H1 (cell line): ENCODE results near the gene RAD50. TPM values are rescaled to one million over a fixed set of nuclear protein-coding genes. Genes with fewer than 3 reads are reported as not detected.

Source experiments
- CTCF ChIA-PET: fragments of 300-600 bp; sonication (Branson Sonifier 250); formaldehyde crosslinking; loops from one replicate; lab custom pipeline; 2021; ENCODE audit not compliant: partially characterized antibody; lab: Charles Lee
- POLR2A ChIA-PET: fragments of 300-600 bp; sonication (Branson Sonifier 250); formaldehyde crosslinking; loops from one replicate; lab custom pipeline; 2021; ENCODE audit warnings: inconsistent platforms; ENCODE audit not compliant: partially characterized antibody; lab: Charles Lee
- DNase-seq, 2 experiments: peaks; one replicate each; pipeline versions ENCODE4 v3.0.0 to v3.0.0-alpha.2; 2010 to 2022; ENCODE audit warnings: low spot score in 2 of 2, low read depth in 1 of 2, mixed read lengths in 1 of 2
- FAIRE-seq: peaks from 2 replicates; lab custom pipeline; 2011; peaks lifted over from hg19 to GRCh38; lab: Jason Lieb, UNC
- H2AFZ ChIP-seq: 2 replicates; pipeline ENCODE4 v1.8.1; 2012; ENCODE audit warnings: low read length, inconsistent platforms
- H2AK5ac ChIP-seq: 2 replicates; pipeline ENCODE4 v1.6.1; 2013; ENCODE audit warnings: low read depth, low read length
- H2BK120ac ChIP-seq: replicated peaks from 2 replicates; pipeline ENCODE3; 2013; ENCODE audit warnings: low read depth, low read length, inconsistent platforms
- H2BK12ac ChIP-seq: 2 replicates; pipeline ENCODE4 v1.6.1; 2013; ENCODE audit warnings: low read depth, low read length
- H2BK15ac ChIP-seq: 2 replicates; pipeline ENCODE4 v1.6.1; 2013; ENCODE audit warnings: low read length
- H2BK20ac ChIP-seq: 2 replicates; pipeline ENCODE4 v1.6.1; 2013; ENCODE audit warnings: low read length
- H2BK5ac ChIP-seq: 2 replicates; pipeline ENCODE4 v1.6.1; 2013; ENCODE audit warnings: low read depth, low read length
- H3K14ac ChIP-seq: 2 replicates; pipeline ENCODE4 v1.6.1; 2013; ENCODE audit warnings: inconsistent platforms; ENCODE audit not compliant: insufficient read length
- H3K18ac ChIP-seq: 2 replicates; pipeline ENCODE4 v1.6.1; 2013; ENCODE audit warnings: low read length; ENCODE audit errors: extremely low read depth
- H3K23ac ChIP-seq: 2 replicates; pipeline ENCODE4 v1.6.1; 2013; ENCODE audit warnings: inconsistent platforms; ENCODE audit not compliant: insufficient read length
- H3K23me2 ChIP-seq: 2 replicates; pipeline ENCODE4 v1.6.1; 2013; ENCODE audit warnings: low read depth, low read length
- H3K27ac ChIP-seq: 2 replicates; pipeline ENCODE4 v1.6.1; 2011; ENCODE audit warnings: low read depth, low read length, inconsistent platforms
- H3K27me3 ChIP-seq, 4 experiments: replicated peaks in 1 of 4; 1 replicate in 1 of 4; 2 replicates in 3 of 4; pipeline versions ENCODE4 v1.6.1 to v1.8.1; 2011 to 2013; ENCODE audit warnings: low read length in 3 of 4, mild to moderate bottlenecking in 3 of 4, inconsistent platforms in 2 of 4, mixed read lengths in 2 of 4, moderate library complexity in 1 of 4; ENCODE audit not compliant: control insufficient read depth in 3 of 4, insufficient read depth in 3 of 4; ENCODE audit errors: extremely low read depth in 1 of 4
- H3K36me3 ChIP-seq, 4 experiments: 2 replicates each; pipeline versions ENCODE4 v1.6.1 to v1.8.1; 2011 to 2013; ENCODE audit warnings: mild to moderate bottlenecking in 4 of 4, low read length in 3 of 4, moderate library complexity in 2 of 4, control low read depth in 1 of 4, inconsistent platforms in 1 of 4; ENCODE audit not compliant: insufficient read depth in 4 of 4, control insufficient read depth in 2 of 4
- H3K4ac ChIP-seq: replicated peaks from 2 replicates; pipeline ENCODE3; 2013; ENCODE audit warnings: low read length, low read depth, mixed read lengths, inconsistent platforms; ENCODE audit not compliant: insufficient read length
- H3K4me1 ChIP-seq, 4 experiments: replicated peaks in 1 of 4; 1 replicate in 1 of 4; 2 replicates in 3 of 4; pipeline versions ENCODE4 v1.6.1 to v1.8.1; 2011 to 2013; ENCODE audit warnings: low read length in 3 of 4, inconsistent platforms in 2 of 4, mixed read lengths in 1 of 4; ENCODE audit not compliant: insufficient read depth in 4 of 4, control insufficient read depth in 3 of 4
- H3K4me2 ChIP-seq, 2 experiments: 2 replicates each; pipeline versions ENCODE4 v1.6.1 to v1.8.1; 2011 to 2013; ENCODE audit warnings: low read depth in 2 of 2, low read length in 2 of 2, control low read depth in 1 of 2, inconsistent platforms in 1 of 2, mild to moderate bottlenecking in 1 of 2; ENCODE audit not compliant: insufficient read depth in 1 of 2
- H3K4me3 ChIP-seq, 4 experiments: fragments of 200-600, 300-600 bp in 1 of 4; sonication (generic), shearing (Covaris generic), sonication (Bioruptor Twin) in 1 of 4; 2 replicates each; pipeline versions ENCODE4 v1.5.1 to v1.8.1; 2011 to 2016; ENCODE audit warnings: low read length in 4 of 4, low read depth in 3 of 4, control low read depth in 2 of 4, inconsistent platforms in 2 of 4, mild to moderate bottlenecking in 2 of 4, mixed read lengths in 1 of 4, moderate library complexity in 1 of 4; ENCODE audit not compliant: insufficient read depth in 2 of 4; ENCODE audit errors: extremely low read depth in 1 of 4
- H3K56ac ChIP-seq: replicated peaks from 2 replicates; pipeline ENCODE3; 2013; ENCODE audit warnings: low read depth, mild to moderate bottlenecking, mixed read lengths, low read length, inconsistent platforms; ENCODE audit not compliant: insufficient read length
- H3K79me1 ChIP-seq: 2 replicates; pipeline ENCODE4 v1.6.1; 2013; ENCODE audit warnings: low read depth, low read length, control low read depth
- H3K79me2 ChIP-seq, 2 experiments: 2 replicates each; pipeline versions ENCODE4 v1.6.1 to v1.8.1; 2012 to 2013; ENCODE audit warnings: low read length in 2 of 2, mild to moderate bottlenecking in 2 of 2, inconsistent platforms in 1 of 2; ENCODE audit not compliant: insufficient read depth in 2 of 2, control insufficient read depth in 1 of 2
- H3K9ac ChIP-seq, 4 experiments: replicated peaks in 1 of 4; 1 replicate in 1 of 4; 2 replicates in 3 of 4; pipeline versions ENCODE4 v1.6.1 to v1.8.1; 2011 to 2013; ENCODE audit warnings: low read depth in 3 of 4, low read length in 3 of 4, control low read depth in 2 of 4, mild to moderate bottlenecking in 2 of 4, moderate library complexity in 2 of 4, inconsistent platforms in 1 of 4; ENCODE audit errors: extremely low read depth in 1 of 4
- H3K9me3 ChIP-seq, 2 experiments: 2 replicates each; pipeline versions ENCODE4 v1.6.1 to v1.8.1; 2012 to 2013; ENCODE audit warnings: mild to moderate bottlenecking in 2 of 2, moderate library complexity in 2 of 2, control low read depth in 1 of 2, inconsistent platforms in 1 of 2, low read depth in 1 of 2, low read length in 1 of 2, mixed read lengths in 1 of 2; ENCODE audit not compliant: insufficient read depth in 2 of 2
- H4K20me1 ChIP-seq, 2 experiments: replicated peaks in 1 of 2; 2 replicates each; pipeline versions ENCODE3 to v1.8.1; 2011 to 2013; ENCODE audit warnings: inconsistent platforms in 2 of 2, low read length in 2 of 2, mild to moderate bottlenecking in 1 of 2; ENCODE audit not compliant: insufficient read depth in 2 of 2, control insufficient read depth in 1 of 2
- H4K5ac ChIP-seq: 2 replicates; pipeline ENCODE4 v1.6.1; 2013; ENCODE audit warnings: low read length, low read depth, mixed read lengths, inconsistent platforms; ENCODE audit not compliant: insufficient read length
- H4K8ac ChIP-seq: 2 replicates; pipeline ENCODE4 v1.8.0; 2013; ENCODE audit warnings: mild to moderate bottlenecking, moderate library complexity, low read length, inconsistent platforms; ENCODE audit not compliant: insufficient read depth; ENCODE audit errors: extremely low read depth
- H4K91ac ChIP-seq: replicated peaks from 2 replicates; pipeline ENCODE3; 2013; ENCODE audit warnings: low read length, mixed read lengths, inconsistent platforms; ENCODE audit not compliant: insufficient read length
- FOSL1 ChIP-seq: IDR thresholded peaks from 2 replicates; pipeline ENCODE4 v1.6.1; 2011; ENCODE audit warnings: mild to moderate bottlenecking, low read depth, low read length, moderate library complexity; ENCODE audit not compliant: insufficient read depth
- MAX ChIP-seq: IDR thresholded peaks from 2 replicates; pipeline ENCODE4 v1.6.1; 2012; ENCODE audit warnings: inconsistent platforms
- POLR2AphosphoS5 ChIP-seq: IDR thresholded peaks from 2 replicates; pipeline ENCODE4 v1.6.1; 2011; ENCODE audit warnings: low read depth, low read length
- SUZ12 ChIP-seq: fragments of 200-600 bp; sonication (generic); IDR thresholded peaks from 2 replicates; pipeline ENCODE4 v1.6.1; 2012; ENCODE audit warnings: mild to moderate bottlenecking, inconsistent platforms, low read length, moderate library complexity, mixed read lengths
- USF2 ChIP-seq: IDR thresholded peaks from 2 replicates; pipeline ENCODE4 v1.6.1; 2011; ENCODE audit warnings: low read length, improper control_type of control experiment
- ZNF274 ChIP-seq: IDR thresholded peaks from 2 replicates; pipeline ENCODE4 v1.7.0; 2012; ENCODE audit warnings: low read length, borderline replicate concordance; ENCODE audit errors: extremely low read depth
- WGBS, 2 experiments: shearing (Covaris generic) in 1 of 2; methylation state at CpG; one replicate each; pipeline versions ENCODE4 v1.1.6 to v1.1.7; 2013 to 2015; ENCODE audit warnings: low lambda C conversion rate in 2 of 2, mixed read lengths in 2 of 2, inconsistent platforms in 1 of 2, low coverage in 1 of 2, missing lambda C conversion rate in 1 of 2; ENCODE audit not compliant: insufficient replicate concordance in 2 of 2, insufficient coverage in 1 of 2, insufficient read length in 1 of 2; ENCODE audit errors: extremely low coverage in 1 of 2, missing lambda C conversion rate in 1 of 2; 5-methylcytosine and 5-hydroxymethylcytosine counted together
- polyA plus RNA-seq, 7 experiments: library from polyadenylated mRNA; depleted of rRNA in 3 of 7; stranded (reverse) in 5 of 7; unstranded in 2 of 7; fragments of >200 nt in 5 of 7; fragments of 200-250 nt in 2 of 7; gene quantifications; 1 replicate in 5 of 7; 2 replicates in 1 of 7; 4 replicates in 1 of 7; pipeline versions ENCODE4 v1.2.1 to v1.2.3, GENCODE V29; 2011 to 2013; ENCODE audit warnings: missing spikeins in 2 of 7, mixed read lengths in 2 of 7
- total RNA-seq: library from RNA; stranded (reverse); fragmentation: NEBNext Ultra II Directional; extraction: Animal tissue kit (Norgen Biotek cat#: 25700); gene quantifications from 2 replicates; pipeline ENCODE4 v1.2.1, GENCODE V29; 2021

RAD50 gene
- total and polyA plus RNA-seq, 2 of the 8 experiments (the other 6 are each of a cell fraction or from before 2014, with no cell fraction given) = 10.1 to 39.4 TPM

- FAIRE-seq (no peak), DNase-seq (no peak)
- H3K79me1 ChIP-seq = no peaks in the 10 kb centered on the region
- no peak overlapping the region for H3K4me3 ChIP-seq
- H3K4me1 ChIP-seq = no peaks in the 10 kb centered on the region
- no peaks in the 10 kb centered on the region for H3K36me3 ChIP-seq
- H3K27me3 ChIP-seq = no peaks in the 10 kb centered on the region
- no peaks in the 10 kb centered on the region for H3K79me2 ChIP-seq
- no peak overlapping the region for H3K18ac ChIP-seq
- H3K9ac ChIP-seq = no peak overlapping the region
- H2BK12ac ChIP-seq = no peak overlapping the region
- no peak overlapping the region for H2BK15ac ChIP-seq
- H3K23me2 ChIP-seq = no peaks in the 10 kb centered on the region
- H4K8ac ChIP-seq = no peak overlapping the region
- no peak overlapping the region for H2BK20ac ChIP-seq
- no peak overlapping the region for H2BK120ac ChIP-seq
- H3K23ac ChIP-seq = no peak overlapping the region
- H4K91ac ChIP-seq = no peak overlapping the region
- no peak overlapping the region for H3K14ac ChIP-seq
- no peak overlapping the region for H3K56ac ChIP-seq
- H2BK5ac ChIP-seq = no peak overlapping the region
- H3K9me3 ChIP-seq = 0 out of 4 replicates have a peak, but pooled peaks cover 0 to 3% of the 10 kb centered on the region in 2 experiments
- ChIA-PET POLR2A (interaction anchor here (1.4 kb wide), 1 partner anchor 9 kb away, joined by 4 read pairs; no protein-coding TSS in a partner anchor), CTCF (interaction anchor here (1.1 to 1.9 kb wide), 3 partner anchors 9 to 12 kb away, joined by 4 to 9 read pairs (median 5); partner anchors contain the start of gene IL13)
- H4K20me1 ChIP-seq = no peaks in the 10 kb centered on the region
- H3K4me2 ChIP-seq = no peak overlapping the region
- no peak overlapping the region for H3K27ac ChIP-seq
- no peak overlapping the region for H4K5ac ChIP-seq
- H2AK5ac ChIP-seq = no peak overlapping the region
- no peak overlapping the region for H3K4ac ChIP-seq
- H2AFZ ChIP-seq = no peak overlapping the region
- TF ChIP-seq SUZ12 = no peak
- TF ChIP-seq POLR2AphosphoS5 = no peak
- no peak for TF ChIP-seq ZNF274
- TF ChIP-seq MAX = no peak
- no peak for TF ChIP-seq FOSL1
- TF ChIP-seq USF2 = no peak
- TF ChIP-seq, all 59 proteins: peak for 0
- 88% methylated on average over 13 of the region's 16 CpGs; no CpG with 5 or more reads in 1 of the 2 experiments for WGBS, 2 experiments
Measured at GRCh38 chr5:132669966-132670882, 113.4 kb downstream of the RAD50 start.
